Measurements from ENCODE around the gene MYH7B. TPM values are rescaled to one million over a fixed set of nuclear protein-coding genes. Genes with fewer than 3 reads are reported as not detected.

MYH7B gene
- total RNA-seq, 3 donors from 2014 or later (not counting 1 experiment from before 2014, with no cell fraction given) = 0.18 to 1.0 (median 0.21) TPM

DNA sequence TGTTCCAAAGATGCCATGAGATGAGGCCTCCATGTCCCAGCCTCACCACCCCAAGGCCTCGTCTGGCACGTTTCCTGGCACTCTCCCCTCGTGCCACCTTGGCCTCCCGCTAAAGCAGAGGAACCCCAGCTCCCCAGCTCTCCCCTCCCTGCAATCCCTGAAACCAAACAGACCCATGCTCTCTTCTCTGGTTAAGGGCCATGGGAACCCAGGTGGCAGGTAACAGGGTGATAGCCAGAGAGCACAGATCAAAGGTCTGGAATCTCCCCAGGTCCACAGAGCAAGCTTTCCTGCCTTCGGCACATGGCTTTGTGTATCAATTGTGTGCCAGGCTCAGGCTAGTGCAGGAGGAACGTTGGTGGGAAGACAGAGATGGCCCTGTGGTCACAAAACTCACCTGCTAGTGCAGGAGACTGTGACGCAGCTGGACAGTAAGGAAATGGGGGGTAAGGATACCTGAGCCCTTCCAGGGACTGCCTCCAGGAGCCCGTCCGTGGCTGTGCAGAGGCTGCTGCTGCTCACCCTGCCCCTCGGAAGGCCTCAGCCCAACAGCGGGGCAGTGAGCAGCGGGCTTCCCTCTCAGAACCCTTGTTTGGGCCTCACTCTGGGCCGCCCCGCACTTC, 39.0 kb downstream of the MYH7B start:
- Mint-ChIP-seq H3K27ac (no peak overlapping the region), H3K4me1 (peaks cover 9 to 12% of the 10 kb centered on the region in 2 donors), H3K4me3 (no peak overlapping the region), H3K36me3 (no peaks in the 10 kb centered on the region), H3K27me3 (ENCODE audit: low read depth in 2 of 2) (no peaks in the 10 kb centered on the region), H3K9me3 (no peaks in the 10 kb centered on the region)
- 84% methylated on average over 14 of the region's 14 CpGs for WGBS (ENCODE audit: insufficient coverage)
- TF ChIP-seq, protein P1, sequence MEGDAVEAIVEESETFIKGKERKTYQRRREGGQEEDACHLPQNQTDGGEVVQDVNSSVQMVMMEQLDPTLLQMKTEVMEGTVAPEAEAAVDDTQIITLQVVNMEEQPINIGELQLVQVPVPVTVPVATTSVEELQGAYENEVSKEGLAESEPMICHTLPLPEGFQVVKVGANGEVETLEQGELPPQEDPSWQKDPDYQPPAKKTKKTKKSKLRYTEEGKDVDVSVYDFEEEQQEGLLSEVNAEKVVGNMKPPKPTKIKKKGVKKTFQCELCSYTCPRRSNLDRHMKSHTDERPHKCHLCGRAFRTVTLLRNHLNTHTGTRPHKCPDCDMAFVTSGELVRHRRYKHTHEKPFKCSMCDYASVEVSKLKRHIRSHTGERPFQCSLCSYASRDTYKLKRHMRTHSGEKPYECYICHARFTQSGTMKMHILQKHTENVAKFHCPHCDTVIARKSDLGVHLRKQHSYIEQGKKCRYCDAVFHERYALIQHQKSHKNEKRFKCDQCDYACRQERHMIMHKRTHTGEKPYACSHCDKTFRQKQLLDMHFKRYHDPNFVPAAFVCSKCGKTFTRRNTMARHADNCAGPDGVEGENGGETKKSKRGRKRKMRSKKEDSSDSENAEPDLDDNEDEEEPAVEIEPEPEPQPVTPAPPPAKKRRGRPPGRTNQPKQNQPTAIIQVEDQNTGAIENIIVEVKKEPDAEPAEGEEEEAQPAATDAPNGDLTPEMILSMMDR (IDR thresholded peaks at IDR 0.05) = no peak
- ATAC-seq = no peak
- Histone ChIP-seq H3K4me1 (ENCODE audit: control insufficient read depth, insufficient read depth, low read length) (no peaks in the 10 kb centered on the region), H3K9me3 (ENCODE audit: control insufficient read depth, insufficient read depth, low read length) (no peaks in the 10 kb centered on the region), H3K36me3 (ENCODE audit: control insufficient read depth, insufficient read depth, low read length) (peaks cover 23% of the 10 kb centered on the region), H3K27ac (ENCODE audit: low read length) (no peak overlapping the region), H3K4me3 (ENCODE audit: low read length) (no peak overlapping the region), H3K27me3 (ENCODE audit: control insufficient read depth, insufficient read depth, low read length) (no peaks in the 10 kb centered on the region)
- DNase-seq = no peak
- intact Hi-C loops (cut with micrococcal nuclease) = no loop called here

GRCh38 chr20:34995192-34995591, 39.5 kb downstream of the MYH7B start:
- DNase-seq = no peak
- Mint-ChIP-seq H3K27me3 (ENCODE audit: low read depth in 2 of 2) (no peaks in the 10 kb centered on the region), H3K9me3 (no peaks in the 10 kb centered on the region), H3K4me3 (no peak overlapping the region), H3K36me3 (no peaks in the 10 kb centered on the region), H3K27ac (no peak overlapping the region), H3K4me1 (peaks cover 9 to 12% of the 10 kb centered on the region in 2 donors)
- ATAC-seq = no peak
- Histone ChIP-seq H3K27ac (ENCODE audit: low read length) (no peak overlapping the region), H3K27me3 (ENCODE audit: control insufficient read depth, insufficient read depth, low read length) (no peaks in the 10 kb centered on the region), H3K36me3 (ENCODE audit: control insufficient read depth, insufficient read depth, low read length) (peaks cover 27% of the 10 kb centered on the region), H3K9me3 (ENCODE audit: control insufficient read depth, insufficient read depth, low read length) (no peaks in the 10 kb centered on the region), H3K4me1 (ENCODE audit: control insufficient read depth, insufficient read depth, low read length) (no peaks in the 10 kb centered on the region), H3K4me3 (ENCODE audit: low read length) (no peak overlapping the region)
- TF ChIP-seq, protein P1 (IDR thresholded peaks at IDR 0.05) = no peak
- intact Hi-C loops (cut with micrococcal nuclease) = no loop called here
- 98% methylated on average over 14 of the region's 14 CpGs for WGBS (ENCODE audit: insufficient coverage)

DNA sequence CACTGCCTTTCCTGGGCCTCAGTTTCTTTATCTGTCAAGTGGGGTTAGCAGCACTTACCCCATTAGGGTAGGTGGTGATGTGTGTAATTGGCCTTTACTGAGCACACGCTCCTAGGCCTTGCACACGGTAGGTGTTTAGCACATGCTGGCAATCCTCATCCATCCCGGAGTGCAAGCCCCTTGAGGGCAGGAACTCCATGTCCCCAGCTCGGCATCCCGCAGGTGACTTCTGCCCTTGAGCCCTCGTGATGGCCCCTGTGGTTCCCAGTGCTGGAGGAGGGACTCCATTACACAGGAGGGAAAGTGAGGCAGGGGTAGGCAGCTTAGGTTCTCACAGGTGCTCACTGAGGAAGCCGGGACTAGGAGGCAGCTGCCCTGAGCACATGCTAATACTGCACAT, 40.0 kb downstream of the MYH7B start:
- Histone ChIP-seq H3K36me3 (ENCODE audit: control insufficient read depth, insufficient read depth, low read length) (peaks cover 27% of the 10 kb centered on the region), H3K9me3 (ENCODE audit: control insufficient read depth, insufficient read depth, low read length) (no peaks in the 10 kb centered on the region), H3K4me3 (ENCODE audit: low read length) (no peak overlapping the region), H3K27me3 (ENCODE audit: control insufficient read depth, insufficient read depth, low read length) (no peaks in the 10 kb centered on the region), H3K4me1 (ENCODE audit: control insufficient read depth, insufficient read depth, low read length) (no peaks in the 10 kb centered on the region), H3K27ac (ENCODE audit: low read length) (no peak overlapping the region)
- no peak for ATAC-seq
- TF ChIP-seq, protein P1 (IDR thresholded peaks at IDR 0.05) = no peak
- Mint-ChIP-seq H3K36me3 (no peaks in the 10 kb centered on the region), H3K4me3 (no peak overlapping the region), H3K9me3 (no peaks in the 10 kb centered on the region), H3K27ac (no peak overlapping the region), H3K4me1 (peaks cover 9 to 14% of the 10 kb centered on the region in 2 donors), H3K27me3 (ENCODE audit: low read depth in 2 of 2) (no peaks in the 10 kb centered on the region)
- DNase-seq = no peak
- intact Hi-C loops (cut with micrococcal nuclease) = no loop called here
- 91% methylated on average over 7 of the region's 7 CpGs for WGBS (ENCODE audit: insufficient coverage)

Measured in natural killer cell (primary cell).